Chondrocyte (in vitro differentiated cells): Measurements from ENCODE around the gene CFAP97D2. TPM values are rescaled to one million over a fixed set of nuclear protein-coding genes. Genes with fewer than 3 reads are reported as not detected.
"Not testable (repeated sequence)": the region's sequence is repeated elsewhere in the genome, so short reads cannot be mapped to it uniquely, and the experiment has no call there.

Source experiments
- DNase-seq: peaks from one replicate; pipeline ENCODE4 v3.0.0; 2021; ENCODE audit warnings: mixed read lengths, low spot score
- H3K27ac Mint-ChIP-seq: one replicate; pipeline ENCODE4 v1.8.0; 2021; ENCODE audit warnings: mild to moderate bottlenecking, moderate library complexity, mixed read lengths; ENCODE audit not compliant: unreplicated experiment
- H3K27me3 Mint-ChIP-seq: 2 replicates; pipeline ENCODE4 v1.8.0; 2021; ENCODE audit warnings: low read depth, mixed read lengths
- H3K36me3 Mint-ChIP-seq: 2 replicates; pipeline ENCODE4 v1.8.0; 2021; ENCODE audit warnings: low read depth, mixed read lengths
- H3K4me1 Mint-ChIP-seq: 2 replicates; pipeline ENCODE4 v1.8.0; 2021; ENCODE audit warnings: low read depth, mild to moderate bottlenecking, mixed read lengths
- H3K4me3 Mint-ChIP-seq: one replicate; pipeline ENCODE4 v1.8.0; 2021; ENCODE audit warnings: mild to moderate bottlenecking, moderate library complexity, mixed read lengths; ENCODE audit not compliant: unreplicated experiment
- H3K9me3 Mint-ChIP-seq: 2 replicates; pipeline ENCODE4 v1.8.0; 2021; ENCODE audit warnings: low read depth, mixed read lengths
- CTCF ChIP-seq: fragments of 200-600 bp; sonication (generic); IDR thresholded peaks from 2 replicates; pipeline ENCODE4 v1.5.0; 2021; ENCODE audit warnings: antibody characterized with exemption, mild to moderate bottlenecking, moderate library complexity
- total RNA-seq: library from RNA; stranded (reverse); gene quantifications from 3 replicates; pipeline ENCODE4 v1.2.1, GENCODE V29; 2021

CFAP97D2 gene
- total RNA-seq, 1 donor from 2014 or later = not detected

- TF ChIP-seq CTCF = no peak
- Mint-ChIP-seq H3K27me3 (peaks cover 4% of the 10 kb centered on the region), H3K4me1 (peaks cover 19% of the 10 kb centered on the region), H3K36me3 (no peaks in the 10 kb centered on the region), H3K27ac (no peak overlapping the region), H3K4me3 (no peak overlapping the region), H3K9me3 (peaks cover 3% of the 10 kb centered on the region)
- no peak for DNase-seq
Observed at GRCh38 chr13:114155320-114155719, 23.7 kb upstream of the CFAP97D2 start.

- Mint-ChIP-seq H3K36me3 (no peaks in the 10 kb centered on the region), H3K27me3 (peaks cover 9% of the 10 kb centered on the region), H3K9me3 (peaks cover 3% of the 10 kb centered on the region), H3K27ac (no peak overlapping the region), H3K4me3 (no peak overlapping the region), H3K4me1 (peaks cover 19% of the 10 kb centered on the region)
- TF ChIP-seq CTCF = no peak
- DNase-seq = no peak
Observed at GRCh38 chr13:114155926-114156883, 22.9 kb upstream of the CFAP97D2 start.

- H3K4me3 Mint-ChIP-seq = no peak overlapping the region
- H3K36me3 Mint-ChIP-seq = no peaks in the 10 kb centered on the region
- peaks cover 3% of the 10 kb centered on the region for H3K9me3 Mint-ChIP-seq
- H3K27ac Mint-ChIP-seq = no peak overlapping the region
- no peak for DNase-seq
- TF ChIP-seq CTCF = no peak
- H3K4me1 Mint-ChIP-seq = peaks cover 14% of the 10 kb centered on the region
- H3K27me3 Mint-ChIP-seq = peaks cover 20% of the 10 kb centered on the region
Observed at GRCh38 chr13:114157869-114158495, 21.1 kb upstream of the CFAP97D2 start.

- not testable (repeated sequence) for H3K4me3 Mint-ChIP-seq, H3K27ac Mint-ChIP-seq, DNase-seq, H3K9me3 Mint-ChIP-seq, H3K4me1 Mint-ChIP-seq, H3K36me3 Mint-ChIP-seq
- peaks cover 22% of the 10 kb centered on the region for H3K27me3 Mint-ChIP-seq
Observed at GRCh38 chr13:114158869-114159666, 20.0 kb upstream of the CFAP97D2 start.

GRCh38 chr13:114161028-114161556 is 18.0 kb upstream of the CFAP97D2 start:
- Mint-ChIP-seq H3K27me3 (peaks cover 23% of the 10 kb centered on the region), H3K27ac (no peak overlapping the region), H3K4me1 (peaks cover 6% of the 10 kb centered on the region), H3K9me3 (no peaks in the 10 kb centered on the region), H3K36me3 (no peaks in the 10 kb centered on the region), H3K4me3 (no peak overlapping the region)
- no peak for TF ChIP-seq CTCF
- no peak for DNase-seq
